Panc1 (cell line): ENCODE results near the gene PATJ.

ENCODE experiments used
- CTCF ChIP-seq: fragments of 450-650 bp; IDR thresholded peaks from 2 replicates; pipeline ENCODE4 v1.5.1; 2017; ENCODE audit warnings: mild to moderate bottlenecking
- REST ChIP-seq, 2 experiments: IDR thresholded peaks; 2 replicates each; pipeline ENCODE4 v1.6.1; 2011 to 2012; ENCODE audit warnings: low read depth in 2 of 2, control low read depth in 1 of 2, low read length in 1 of 2, mild to moderate bottlenecking in 1 of 2, moderate library complexity in 1 of 2; ENCODE audit not compliant: insufficient read depth in 1 of 2

- TF ChIP-seq REST (IDR thresholded peaks at IDR 0.05; ENCODE audit: insufficient read depth in 1 of 2, low read depth in 2 of 2, low read length in 1 of 2) (no peak), CTCF (no peak)
Observed at GRCh38 chr1:61962631-61963030, 220.4 kb downstream of the PATJ start.
